Astrocyte (in vitro differentiated cells and primary cell): Measurements from ENCODE around the gene ANGEL1. TPM values are rescaled to one million over a fixed set of nuclear protein-coding genes. Genes with fewer than 3 reads are reported as not detected.

Source experiments
- DNase-seq: peaks from one replicate; pipeline ENCODE4 v3.0.0-alpha.2; 2010; ENCODE audit warnings: low read depth
- FAIRE-seq: peaks from 2 replicates; lab custom pipeline; 2011; peaks lifted over from hg19 to GRCh38; lab: Jason Lieb, UNC
- H2AFZ ChIP-seq: 2 replicates; pipeline ENCODE4 v1.6.0; 2012; ENCODE audit warnings: low read depth, low read length, inconsistent platforms
- H3K27ac ChIP-seq: 2 replicates; pipeline ENCODE4 v1.5.1; 2011; ENCODE audit warnings: low read depth, low read length, inconsistent platforms
- H3K27me3 ChIP-seq: 2 replicates; pipeline ENCODE4 v1.6.0; 2011; ENCODE audit warnings: low read length, inconsistent platforms; ENCODE audit not compliant: insufficient read depth
- H3K36me3 ChIP-seq: 2 replicates; pipeline ENCODE4 v1.5.1; 2011; ENCODE audit warnings: low read length, inconsistent platforms; ENCODE audit not compliant: insufficient read depth
- H3K4me1 ChIP-seq: 2 replicates; pipeline ENCODE4 v1.5.1; 2011; ENCODE audit warnings: low read length, inconsistent platforms; ENCODE audit not compliant: insufficient read depth
- H3K4me2 ChIP-seq: 2 replicates; pipeline ENCODE4 v1.6.0; 2012; ENCODE audit warnings: low read length, inconsistent platforms
- H3K4me3 ChIP-seq: 2 replicates; pipeline ENCODE4 v1.5.1; 2011; ENCODE audit warnings: low read depth, mild to moderate bottlenecking, low read length, inconsistent platforms; ENCODE audit not compliant: insufficient read depth
- H3K79me2 ChIP-seq: 2 replicates; pipeline ENCODE4 v1.6.0; 2012; ENCODE audit warnings: mild to moderate bottlenecking, low read length, inconsistent platforms; ENCODE audit not compliant: insufficient read depth
- H3K9ac ChIP-seq: 2 replicates; pipeline ENCODE4 v1.6.0; 2012; ENCODE audit warnings: mild to moderate bottlenecking, low read length, inconsistent platforms
- H3K9me3 ChIP-seq: 2 replicates; pipeline ENCODE4 v1.5.1; 2012; ENCODE audit warnings: low read depth, mild to moderate bottlenecking, low read length, inconsistent platforms; ENCODE audit not compliant: insufficient read depth
- H4K20me1 ChIP-seq: 2 replicates; pipeline ENCODE4 v1.6.0; 2012; ENCODE audit warnings: low read length, inconsistent platforms; ENCODE audit not compliant: insufficient read depth
- H3K27ac Mint-ChIP-seq: one replicate; pipeline ENCODE4 v1.8.0; 2021; ENCODE audit warnings: mild to moderate bottlenecking, mixed read lengths; ENCODE audit not compliant: unreplicated experiment
- H3K27me3 Mint-ChIP-seq: one replicate; pipeline ENCODE4 v1.8.0; 2021; ENCODE audit warnings: low read depth, mixed read lengths; ENCODE audit not compliant: unreplicated experiment
- H3K36me3 Mint-ChIP-seq: one replicate; pipeline ENCODE4 v1.8.0; 2021; ENCODE audit warnings: low read depth, mixed read lengths; ENCODE audit not compliant: unreplicated experiment
- H3K4me1 Mint-ChIP-seq: one replicate; pipeline ENCODE4 v1.8.0; 2021; ENCODE audit warnings: low read depth, mixed read lengths; ENCODE audit not compliant: unreplicated experiment
- H3K4me3 Mint-ChIP-seq: one replicate; pipeline ENCODE4 v1.8.0; 2021; ENCODE audit warnings: mild to moderate bottlenecking, moderate library complexity, mixed read lengths; ENCODE audit not compliant: unreplicated experiment
- H3K9me3 Mint-ChIP-seq: one replicate; pipeline ENCODE4 v1.8.0; 2021; ENCODE audit warnings: mild to moderate bottlenecking, mixed read lengths; ENCODE audit not compliant: unreplicated experiment
- EZH2 ChIP-seq: IDR thresholded peaks from 2 replicates; pipeline ENCODE4 v1.6.1; 2012; ENCODE audit warnings: mild to moderate bottlenecking, low read length, inconsistent platforms; ENCODE audit not compliant: insufficient read depth
- total RNA-seq: library from RNA; stranded (reverse); gene quantifications from 2 replicates; pipeline ENCODE4 v1.2.1, GENCODE V29; 2021
- TF ChIP-seq, protein P1 (sequence below): IDR thresholded peaks from 2 replicates; pipeline ENCODE4 v1.5.1; 2011; ENCODE audit warnings: low read depth, mild to moderate bottlenecking, inconsistent platforms, low read length, moderate library complexity; ENCODE audit not compliant: insufficient read depth

ANGEL1 gene
- total RNA-seq, 1 donor from 2014 or later: 12.7 TPM

DNA sequence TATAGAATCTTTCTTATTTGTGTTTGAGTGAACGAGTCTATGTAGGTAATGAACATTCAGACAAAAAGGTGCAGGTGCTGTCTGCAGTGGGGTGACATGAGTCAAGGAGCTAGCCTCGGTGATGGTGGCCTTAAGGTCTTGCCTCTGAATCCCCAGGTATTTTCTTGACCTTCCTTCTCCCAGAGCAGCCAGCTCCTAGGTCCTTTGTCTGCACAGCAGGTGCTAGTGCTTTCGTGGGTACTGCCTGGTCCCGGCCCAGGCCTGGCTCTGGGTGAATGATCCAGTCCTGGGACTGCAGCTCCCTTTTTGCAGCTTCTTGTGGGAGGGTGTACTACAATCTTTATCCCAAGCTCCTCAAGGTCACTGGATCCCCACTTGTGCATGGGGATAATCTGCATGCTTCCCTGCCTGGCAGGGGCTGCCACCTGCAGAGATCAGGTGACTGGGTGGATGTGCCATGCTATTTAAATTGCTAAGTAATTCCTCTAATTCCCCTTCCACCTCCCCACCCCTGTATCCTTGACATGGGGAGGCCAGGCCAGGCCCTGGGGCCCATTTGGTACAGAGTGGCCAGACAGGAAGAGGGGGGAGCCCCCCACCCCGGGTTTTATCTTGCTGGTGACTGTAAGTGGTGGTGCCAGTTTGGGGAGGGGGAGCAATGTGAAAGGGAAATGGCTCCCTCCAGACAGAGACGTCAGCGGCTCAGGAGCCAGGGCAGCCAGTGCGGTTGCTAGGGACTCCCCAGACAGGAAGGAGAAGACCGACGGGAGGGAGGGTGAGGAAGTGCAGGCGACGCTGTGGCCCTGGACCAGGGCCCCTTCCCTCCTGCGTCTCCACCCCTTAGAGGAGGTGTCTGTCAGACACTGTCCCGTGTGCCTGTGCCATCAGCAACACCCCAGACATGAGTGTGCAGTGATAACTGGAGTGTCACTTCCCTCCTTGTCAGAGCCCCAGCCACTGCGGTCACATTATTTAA lies 44.7 kb downstream of the ANGEL1 start:
- H4K20me1 ChIP-seq: peaks cover 10% of the 10 kb centered on the region
- no peaks in the 10 kb centered on the region for H3K9me3 ChIP-seq
- peaks cover 2% of the 10 kb centered on the region for H3K27me3 Mint-ChIP-seq
- H3K4me1 Mint-ChIP-seq: peaks cover 7% of the 10 kb centered on the region
- peaks cover 5% of the 10 kb centered on the region for H3K36me3 Mint-ChIP-seq
- no peak overlapping the region for H2AFZ ChIP-seq
- H3K4me3 ChIP-seq: no peak overlapping the region
- TF ChIP-seq, protein P1, sequence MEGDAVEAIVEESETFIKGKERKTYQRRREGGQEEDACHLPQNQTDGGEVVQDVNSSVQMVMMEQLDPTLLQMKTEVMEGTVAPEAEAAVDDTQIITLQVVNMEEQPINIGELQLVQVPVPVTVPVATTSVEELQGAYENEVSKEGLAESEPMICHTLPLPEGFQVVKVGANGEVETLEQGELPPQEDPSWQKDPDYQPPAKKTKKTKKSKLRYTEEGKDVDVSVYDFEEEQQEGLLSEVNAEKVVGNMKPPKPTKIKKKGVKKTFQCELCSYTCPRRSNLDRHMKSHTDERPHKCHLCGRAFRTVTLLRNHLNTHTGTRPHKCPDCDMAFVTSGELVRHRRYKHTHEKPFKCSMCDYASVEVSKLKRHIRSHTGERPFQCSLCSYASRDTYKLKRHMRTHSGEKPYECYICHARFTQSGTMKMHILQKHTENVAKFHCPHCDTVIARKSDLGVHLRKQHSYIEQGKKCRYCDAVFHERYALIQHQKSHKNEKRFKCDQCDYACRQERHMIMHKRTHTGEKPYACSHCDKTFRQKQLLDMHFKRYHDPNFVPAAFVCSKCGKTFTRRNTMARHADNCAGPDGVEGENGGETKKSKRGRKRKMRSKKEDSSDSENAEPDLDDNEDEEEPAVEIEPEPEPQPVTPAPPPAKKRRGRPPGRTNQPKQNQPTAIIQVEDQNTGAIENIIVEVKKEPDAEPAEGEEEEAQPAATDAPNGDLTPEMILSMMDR: no peak
- no peak for TF ChIP-seq EZH2
- H3K4me3 Mint-ChIP-seq: no peak overlapping the region
- no peaks in the 10 kb centered on the region for H3K36me3 ChIP-seq
- H3K4me1 ChIP-seq: peaks cover 10% of the 10 kb centered on the region
- no peaks in the 10 kb centered on the region for H3K27me3 ChIP-seq
- H3K27ac Mint-ChIP-seq: no peak overlapping the region
- H3K9ac ChIP-seq: no peak overlapping the region
- no peaks in the 10 kb centered on the region for H3K9me3 Mint-ChIP-seq
- no peak overlapping the region for H3K27ac ChIP-seq
- no peaks in the 10 kb centered on the region for H3K79me2 ChIP-seq
- DNase-seq: no peak
- H3K4me2 ChIP-seq: no peak overlapping the region
- no peak for FAIRE-seq

DNA sequence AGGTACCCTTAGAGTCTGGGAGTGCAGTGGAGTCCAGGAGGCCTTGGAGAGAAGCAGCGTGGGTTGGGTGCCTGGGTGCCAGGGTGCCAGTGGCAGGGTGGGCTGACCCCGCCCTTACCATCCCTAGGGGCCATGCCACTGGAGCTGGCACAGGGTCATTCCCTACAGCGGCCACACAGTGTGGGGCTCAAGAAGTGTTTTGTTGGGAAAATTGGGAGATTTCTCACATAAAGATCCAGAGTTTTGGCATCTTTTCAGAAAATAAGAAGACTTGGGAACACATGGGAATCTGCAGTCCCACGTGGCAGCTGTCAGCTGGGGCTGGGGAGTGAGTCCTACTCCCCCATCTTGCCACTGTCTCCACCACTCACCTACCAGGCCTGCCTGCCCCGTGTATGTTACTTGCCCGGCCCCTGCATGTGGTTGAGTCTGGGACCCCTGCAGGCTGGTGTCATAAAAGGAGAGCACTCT lies 47.2 kb downstream of the ANGEL1 start:
- Histone ChIP-seq H3K4me3 (no peak overlapping the region), H3K9ac (no peak overlapping the region), H3K79me2 (no peaks in the 10 kb centered on the region), H3K27ac (no peak overlapping the region), H3K4me2 (no peak overlapping the region), H3K4me1 (peaks cover 8% of the 10 kb centered on the region), H4K20me1 (peaks cover 12% of the 10 kb centered on the region), H2AFZ (no peak overlapping the region), H3K9me3 (no peaks in the 10 kb centered on the region), H3K27me3 (no peaks in the 10 kb centered on the region), H3K36me3 (no peaks in the 10 kb centered on the region)
- H3K9me3 Mint-ChIP-seq: no peaks in the 10 kb centered on the region
- TF ChIP-seq EZH2: no peak
- TF ChIP-seq, protein P1: no peak
- H3K27me3 Mint-ChIP-seq: peaks cover 4% of the 10 kb centered on the region
- peaks cover 7% of the 10 kb centered on the region for H3K36me3 Mint-ChIP-seq
- no peak for FAIRE-seq
- H3K27ac Mint-ChIP-seq: no peak overlapping the region
- no peak for DNase-seq
- H3K4me3 Mint-ChIP-seq: no peak overlapping the region
- H3K4me1 Mint-ChIP-seq: peaks cover 6% of the 10 kb centered on the region
